Measurements from ENCODE around the gene HCN3. TPM values are rescaled to one million over a fixed set of nuclear protein-coding genes. Genes with fewer than 3 reads are reported as not detected.
A peak's percentile ranks its signal among the peaks of the same experiment; 100 is the strongest.

HCN3 gene
- total and polyA plus RNA-seq, 2 of the 13 experiments (the other 11 are each of a cell fraction or from before 2014, with no cell fraction given), result 2.4 to 10.2 TPM

DNA sequence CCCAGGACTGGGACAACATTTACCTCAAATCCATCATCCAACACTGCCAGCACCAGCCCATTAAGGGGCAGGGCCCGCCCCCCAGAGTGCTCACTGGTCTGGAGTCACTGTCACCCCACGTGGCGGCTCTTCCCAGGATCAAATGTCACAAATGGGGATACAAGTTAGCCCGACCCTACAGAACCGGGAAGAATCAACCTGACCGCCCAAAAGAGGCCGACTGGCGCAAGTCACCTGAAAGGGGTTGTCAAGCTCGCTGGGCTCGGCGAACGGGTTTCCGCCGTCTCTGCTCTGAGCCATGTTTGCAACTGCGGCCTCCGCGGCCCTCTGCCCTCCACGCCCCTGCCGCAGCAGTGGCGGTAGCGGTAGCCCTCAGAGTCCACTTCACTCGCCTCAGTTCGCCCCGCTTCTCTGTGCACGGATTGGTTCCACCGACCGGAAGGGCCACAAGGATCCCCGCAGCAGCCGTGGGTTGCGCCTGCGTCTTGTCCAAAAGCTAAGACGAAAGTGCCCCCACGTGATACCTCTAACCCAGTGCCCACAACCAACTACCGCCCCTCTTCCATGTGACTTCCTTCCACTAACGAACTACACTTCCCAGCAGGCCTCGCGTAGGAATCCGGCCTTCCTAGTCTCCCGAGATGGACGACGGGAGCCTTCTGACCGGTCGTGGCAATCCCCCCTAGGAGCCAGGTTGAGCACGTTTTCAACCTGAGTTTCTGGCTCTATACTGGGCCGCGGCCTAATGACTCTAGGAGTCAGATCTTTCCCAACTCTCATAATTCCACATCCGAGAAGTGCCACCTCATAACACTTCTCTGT lies 15.2 kb upstream of the HCN3 start, which contains the start of gene SCAMP3 (continued):
- TF ChIP-seq, protein P1, sequence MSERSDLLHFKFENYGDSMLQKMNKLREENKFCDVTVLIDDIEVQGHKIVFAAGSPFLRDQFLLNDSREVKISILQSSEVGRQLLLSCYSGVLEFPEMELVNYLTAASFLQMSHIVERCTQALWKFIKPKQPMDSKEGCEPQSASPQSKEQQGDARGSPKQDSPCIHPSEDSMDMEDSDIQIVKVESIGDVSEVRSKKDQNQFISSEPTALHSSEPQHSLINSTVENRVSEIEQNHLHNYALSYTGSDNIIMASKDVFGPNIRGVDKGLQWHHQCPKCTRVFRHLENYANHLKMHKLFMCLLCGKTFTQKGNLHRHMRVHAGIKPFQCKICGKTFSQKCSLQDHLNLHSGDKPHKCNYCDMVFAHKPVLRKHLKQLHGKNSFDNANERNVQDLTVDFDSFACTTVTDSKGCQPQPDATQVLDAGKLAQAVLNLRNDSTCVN (CRISPR knock-in tag; IDR thresholded peaks at IDR 0.05; ENCODE audit: borderline replicate concordance), result peak; percentile 84
- TF ChIP-seq, protein P2, sequence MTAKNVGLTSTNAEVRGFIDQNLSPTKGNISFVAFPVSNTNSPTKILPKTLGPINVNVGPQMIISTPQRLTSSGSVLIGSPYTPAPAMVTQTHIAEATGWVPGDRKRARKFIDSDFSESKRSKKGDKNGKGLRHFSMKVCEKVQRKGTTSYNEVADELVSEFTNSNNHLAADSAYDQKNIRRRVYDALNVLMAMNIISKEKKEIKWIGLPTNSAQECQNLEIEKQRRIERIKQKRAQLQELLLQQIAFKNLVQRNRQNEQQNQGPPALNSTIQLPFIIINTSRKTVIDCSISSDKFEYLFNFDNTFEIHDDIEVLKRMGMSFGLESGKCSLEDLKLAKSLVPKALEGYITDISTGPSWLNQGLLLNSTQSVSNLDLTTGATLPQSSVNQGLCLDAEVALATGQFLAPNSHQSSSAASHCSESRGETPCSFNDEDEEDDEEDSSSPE (CRISPR knock-in tag; IDR thresholded peaks at IDR 0.05), result peak; percentile 41
- TF ChIP-seq, protein P3, sequence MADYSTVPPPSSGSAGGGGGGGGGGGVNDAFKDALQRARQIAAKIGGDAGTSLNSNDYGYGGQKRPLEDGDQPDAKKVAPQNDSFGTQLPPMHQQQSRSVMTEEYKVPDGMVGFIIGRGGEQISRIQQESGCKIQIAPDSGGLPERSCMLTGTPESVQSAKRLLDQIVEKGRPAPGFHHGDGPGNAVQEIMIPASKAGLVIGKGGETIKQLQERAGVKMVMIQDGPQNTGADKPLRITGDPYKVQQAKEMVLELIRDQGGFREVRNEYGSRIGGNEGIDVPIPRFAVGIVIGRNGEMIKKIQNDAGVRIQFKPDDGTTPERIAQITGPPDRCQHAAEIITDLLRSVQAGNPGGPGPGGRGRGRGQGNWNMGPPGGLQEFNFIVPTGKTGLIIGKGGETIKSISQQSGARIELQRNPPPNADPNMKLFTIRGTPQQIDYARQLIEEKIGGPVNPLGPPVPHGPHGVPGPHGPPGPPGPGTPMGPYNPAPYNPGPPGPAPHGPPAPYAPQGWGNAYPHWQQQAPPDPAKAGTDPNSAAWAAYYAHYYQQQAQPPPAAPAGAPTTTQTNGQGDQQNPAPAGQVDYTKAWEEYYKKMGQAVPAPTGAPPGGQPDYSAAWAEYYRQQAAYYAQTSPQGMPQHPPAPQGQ (CRISPR knock-in tag; IDR thresholded peaks at IDR 0.05; ENCODE audit: borderline replicate concordance), result 0 out of 2 replicates have a peak, but pooled peaks have one; percentile 66
- TF ChIP-seq ZFP36 (IDR thresholded peaks at IDR 0.05; ENCODE audit: borderline replicate concordance, low read depth, low read length, partially characterized antibody) (no peak), NR3C1 (CRISPR knock-in tag; IDR thresholded peaks at IDR 0.05) (no peak), ZNF850 (CRISPR knock-in tag; conservative IDR thresholded peaks at IDR 0.05) (peak; percentile 64; the same call in 1 of the 2 replicates), ZNF773 (CRISPR knock-in tag; IDR thresholded peaks at IDR 0.05; ENCODE audit: borderline replicate concordance) (peak; percentile 88; the same call in 1 of the 2 replicates), ZNF713 (CRISPR knock-in tag; IDR thresholded peaks at IDR 0.05) (no peak), CENPT (CRISPR knock-in tag; IDR thresholded peaks at IDR 0.05; ENCODE audit: low read depth) (peak; percentile 58; the same call in 1 of the 2 replicates)
- TF ChIP-seq, protein P4, sequence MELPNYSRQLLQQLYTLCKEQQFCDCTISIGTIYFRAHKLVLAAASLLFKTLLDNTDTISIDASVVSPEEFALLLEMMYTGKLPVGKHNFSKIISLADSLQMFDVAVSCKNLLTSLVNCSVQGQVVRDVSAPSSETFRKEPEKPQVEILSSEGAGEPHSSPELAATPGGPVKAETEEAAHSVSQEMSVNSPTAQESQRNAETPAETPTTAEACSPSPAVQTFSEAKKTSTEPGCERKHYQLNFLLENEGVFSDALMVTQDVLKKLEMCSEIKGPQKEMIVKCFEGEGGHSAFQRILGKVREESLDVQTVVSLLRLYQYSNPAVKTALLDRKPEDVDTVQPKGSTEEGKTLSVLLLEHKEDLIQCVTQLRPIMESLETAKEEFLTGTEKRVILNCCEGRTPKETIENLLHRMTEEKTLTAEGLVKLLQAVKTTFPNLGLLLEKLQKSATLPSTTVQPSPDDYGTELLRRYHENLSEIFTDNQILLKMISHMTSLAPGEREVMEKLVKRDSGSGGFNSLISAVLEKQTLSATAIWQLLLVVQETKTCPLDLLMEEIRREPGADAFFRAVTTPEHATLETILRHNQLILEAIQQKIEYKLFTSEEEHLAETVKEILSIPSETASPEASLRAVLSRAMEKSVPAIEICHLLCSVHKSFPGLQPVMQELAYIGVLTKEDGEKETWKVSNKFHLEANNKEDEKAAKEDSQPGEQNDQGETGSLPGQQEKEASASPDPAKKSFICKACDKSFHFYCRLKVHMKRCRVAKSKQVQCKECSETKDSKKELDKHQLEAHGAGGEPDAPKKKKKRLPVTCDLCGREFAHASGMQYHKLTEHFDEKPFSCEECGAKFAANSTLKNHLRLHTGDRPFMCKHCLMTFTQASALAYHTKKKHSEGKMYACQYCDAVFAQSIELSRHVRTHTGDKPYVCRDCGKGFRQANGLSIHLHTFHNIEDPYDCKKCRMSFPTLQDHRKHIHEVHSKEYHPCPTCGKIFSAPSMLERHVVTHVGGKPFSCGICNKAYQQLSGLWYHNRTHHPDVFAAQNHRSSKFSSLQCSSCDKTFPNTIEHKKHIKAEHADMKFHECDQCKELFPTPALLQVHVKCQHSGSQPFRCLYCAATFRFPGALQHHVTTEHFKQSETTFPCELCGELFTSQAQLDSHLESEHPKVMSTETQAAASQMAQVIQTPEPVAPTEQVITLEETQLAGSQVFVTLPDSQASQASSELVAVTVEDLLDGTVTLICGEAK (IDR thresholded peaks at IDR 0.05), result no peak
- TF ChIP-seq, protein P4 (CRISPR knock-in tag; IDR thresholded peaks at IDR 0.05), result peak; percentile 22; the same call in 1 of the 2 replicates
